Stomach (tissue), 4 donors: ENCODE measurements around the gene OR9A4.

Source experiments
- EP300 ChIP-seq: sonication (generic); formaldehyde crosslinking; IDR thresholded peaks from one replicate; pipeline ENCODE4 v1.6.1; 2017; ENCODE audit warnings: antibody characterized with exemption
- POLR2A ChIP-seq, 4 donors: fragments of 450-650 bp; IDR thresholded peaks; one replicate each; pipeline ENCODE4 v1.6.1; 2016; ENCODE audit warnings: antibody characterized with exemption in 4 of 4, control low read depth in 2 of 4, mild to moderate bottlenecking in 1 of 4, moderate library complexity in 1 of 4
- POLR2AphosphoS5 ChIP-seq, 3 donors: sonication (generic); formaldehyde crosslinking; IDR thresholded peaks; one replicate each; pipeline ENCODE4 v1.6.1; 2016; ENCODE audit warnings: antibody characterized with exemption in 3 of 3
- TF ChIP-seq, protein P1 (sequence below), 7 experiments: fragments of 450-650 bp in 4 of 7; fragments of 200-600 bp in 3 of 7; sonication (generic) in 3 of 7; IDR thresholded peaks; one replicate each; pipeline ENCODE4 v1.5.1; 2016 to 2019; ENCODE audit warnings: antibody characterized with exemption in 7 of 7, control low read depth in 2 of 7, mild to moderate bottlenecking in 1 of 7

DNA sequence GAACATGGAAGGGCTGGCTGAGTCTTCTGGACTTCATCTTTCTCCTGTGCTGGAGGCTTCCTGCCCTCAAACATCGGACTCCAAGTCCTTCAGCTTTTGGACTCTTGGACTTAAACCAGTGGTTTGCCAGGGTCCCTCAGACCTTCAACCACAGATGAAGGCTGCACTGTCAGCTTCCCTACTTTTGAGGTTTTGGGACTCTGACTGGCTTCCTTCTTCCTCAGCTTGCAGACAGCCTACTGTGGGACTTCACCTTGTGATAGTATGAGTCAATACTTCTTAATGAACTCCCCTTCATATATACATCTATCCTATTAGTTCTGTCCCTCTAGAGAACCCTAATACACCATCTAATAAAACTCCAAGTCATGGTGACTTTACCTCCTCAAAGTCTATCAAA is 34.6 kb downstream of the OR9A4 start:
- TF ChIP-seq POLR2A (IDR thresholded peaks at IDR 0.05) (no peak), POLR2AphosphoS5 (IDR thresholded peaks at IDR 0.05) (no peak), EP300 (no peak)
- TF ChIP-seq, protein P1, sequence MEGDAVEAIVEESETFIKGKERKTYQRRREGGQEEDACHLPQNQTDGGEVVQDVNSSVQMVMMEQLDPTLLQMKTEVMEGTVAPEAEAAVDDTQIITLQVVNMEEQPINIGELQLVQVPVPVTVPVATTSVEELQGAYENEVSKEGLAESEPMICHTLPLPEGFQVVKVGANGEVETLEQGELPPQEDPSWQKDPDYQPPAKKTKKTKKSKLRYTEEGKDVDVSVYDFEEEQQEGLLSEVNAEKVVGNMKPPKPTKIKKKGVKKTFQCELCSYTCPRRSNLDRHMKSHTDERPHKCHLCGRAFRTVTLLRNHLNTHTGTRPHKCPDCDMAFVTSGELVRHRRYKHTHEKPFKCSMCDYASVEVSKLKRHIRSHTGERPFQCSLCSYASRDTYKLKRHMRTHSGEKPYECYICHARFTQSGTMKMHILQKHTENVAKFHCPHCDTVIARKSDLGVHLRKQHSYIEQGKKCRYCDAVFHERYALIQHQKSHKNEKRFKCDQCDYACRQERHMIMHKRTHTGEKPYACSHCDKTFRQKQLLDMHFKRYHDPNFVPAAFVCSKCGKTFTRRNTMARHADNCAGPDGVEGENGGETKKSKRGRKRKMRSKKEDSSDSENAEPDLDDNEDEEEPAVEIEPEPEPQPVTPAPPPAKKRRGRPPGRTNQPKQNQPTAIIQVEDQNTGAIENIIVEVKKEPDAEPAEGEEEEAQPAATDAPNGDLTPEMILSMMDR (IDR thresholded peaks at IDR 0.05) = no peak
